K562 (cell line): Measurements from ENCODE around the gene HGS. TPM values are rescaled to one million over a fixed set of nuclear protein-coding genes. Genes with fewer than 3 reads are reported as not detected.

ENCODE experiments used
- CEBPG ChIP-seq, 3 experiments: fragments of 200-800 bp in 1 of 3; sonication (Bioruptor generic) in 1 of 3; sonication (generic) in 1 of 3; formaldehyde crosslinking in 1 of 3; IDR thresholded peaks in 2 of 3; conservative IDR thresholded peaks in 1 of 3; 2 replicates each; pipeline versions ENCODE4 v1.6.1 to v1.8.0; 2016 to 2022; ENCODE audit warnings: missing compliant biosample characterization in 2 of 3, missing genetic modification characterization in 2 of 3, mild to moderate bottlenecking in 1 of 3, missing genetic modification reagents in 1 of 3
- GMEB1 ChIP-seq: fragments of 250-450 bp; sonication (Bioruptor Pico); IDR thresholded peaks from 2 replicates; pipeline ENCODE4 v1.4.0; 2020; ENCODE audit warnings: mild to moderate bottlenecking
- HBP1 ChIP-seq: fragments of 450-650 bp; formaldehyde crosslinking; IDR thresholded peaks from 2 replicates; pipeline ENCODE4 v1.4.0; 2022; ENCODE audit warnings: missing genetic modification characterization
- KDM2B ChIP-seq: fragments of 250-450 bp; sonication (Bioruptor Pico); IDR thresholded peaks from 2 replicates; pipeline ENCODE4 v1.8.0; 2021; ENCODE audit warnings: mild to moderate bottlenecking, moderate library complexity
- KLF10 ChIP-seq: fragments of 250-450 bp; sonication (Bioruptor Pico); IDR thresholded peaks from 2 replicates; pipeline ENCODE4 v1.6.1; 2021; ENCODE audit warnings: matching md5 sums
- MAX ChIP-seq: sonication (generic); formaldehyde crosslinking; IDR thresholded peaks from 2 replicates; pipeline ENCODE4 v1.9.0; 2022; ENCODE audit warnings: mild to moderate bottlenecking, missing genetic modification reagents
- MYNN ChIP-seq, 2 experiments: sonication (generic); formaldehyde crosslinking in 1 of 2; IDR thresholded peaks; 2 replicates each; pipeline versions ENCODE4 v1.5.0 to v1.6.1; 2016 to 2020; ENCODE audit warnings: antibody characterized with exemption in 1 of 2, missing genetic modification reagents in 1 of 2
- NRF1 ChIP-seq, 2 experiments: fragments of 450-650 bp; IDR thresholded peaks in 1 of 2; conservative IDR thresholded peaks in 1 of 2; 2 replicates each; pipeline ENCODE4 v1.6.1; 2014; ENCODE audit warnings: mild to moderate bottlenecking in 2 of 2
- PML ChIP-seq: IDR thresholded peaks from 2 replicates; pipeline ENCODE4 v1.6.1; 2012; ENCODE audit warnings: low read length, inconsistent platforms
- RFX7 ChIP-seq: fragments of 250-450 bp; sonication (Bioruptor Pico); IDR thresholded peaks from 2 replicates; pipeline ENCODE4 v1.5.1; 2021; ENCODE audit warnings: mild to moderate bottlenecking
- SUPT5H ChIP-seq: fragments of 450-650 bp; IDR thresholded peaks from 2 replicates; pipeline ENCODE4 v1.6.1; 2016
- TAF1 ChIP-seq: IDR thresholded peaks from 2 replicates; pipeline ENCODE4 v1.6.1; 2011; ENCODE audit warnings: mild to moderate bottlenecking, low read length, moderate library complexity; ENCODE audit not compliant: insufficient read depth, control insufficient read depth, severe bottlenecking; ENCODE audit errors: extremely low read depth
- TCF7L2 ChIP-seq: fragments of 150-350 bp; IDR thresholded peaks from 2 replicates; pipeline ENCODE4 v1.6.1; 2016; ENCODE audit warnings: low read depth, mild to moderate bottlenecking, low read length, moderate library complexity
- TRIM24 ChIP-seq, 2 experiments: fragments of 450-650 bp; IDR thresholded peaks; 2 replicates each; pipeline ENCODE4 v1.6.1; 2016
- VEZF1 ChIP-seq: fragments of 200-800 bp; sonication (Bioruptor generic); IDR thresholded peaks from 2 replicates; pipeline ENCODE4 v1.6.1; 2017; ENCODE audit warnings: missing genetic modification characterization, missing compliant biosample characterization
- ZBTB17 ChIP-seq: fragments of 450-650 bp; formaldehyde crosslinking; IDR thresholded peaks from 2 replicates; pipeline ENCODE4 v1.4.0; 2020; ENCODE audit warnings: mild to moderate bottlenecking
- ZFP36 ChIP-seq: fragments of 150-350 bp; IDR thresholded peaks from 2 replicates; pipeline ENCODE4 v1.6.1; 2018; ENCODE audit warnings: low read length, low read depth; ENCODE audit not compliant: partially characterized antibody
- ZNF79 ChIP-seq: fragments of 250-450 bp; sonication (Bioruptor Pico); IDR thresholded peaks from 2 replicates; pipeline ENCODE4 v1.4.0; 2020; ENCODE audit warnings: low read depth, mild to moderate bottlenecking, moderate library complexity
- polyA plus RNA-seq, 8 experiments: library from polyadenylated mRNA; depleted of rRNA in 4 of 8; stranded (reverse) in 5 of 8; unstranded in 3 of 8; fragments of >200 nt; fragmentation: Nextera tagmentation in 2 of 8; fragmentation: Illumina TruSeq in 1 of 8; extraction: Ambion mirVana in 2 of 8; extraction: Trizol in 1 of 8; gene quantifications; 2 replicates each; pipeline versions ENCODE4 v1.2.1 to v1.2.3, GENCODE V29; 2011 to 2014; ENCODE audit warnings: inconsistent platforms in 1 of 8, missing spikeins in 1 of 8
- total RNA-seq, 7 experiments: library from RNA; depleted of rRNA in 6 of 7; stranded (reverse); fragments of >200 nt in 6 of 7; fragmentation: Illumina TruSeq in 2 of 7; extraction: Trizol in 2 of 7; gene quantifications; 2 replicates each; pipeline versions ENCODE4 v1.2.1 to v1.2.3, GENCODE V29; 2011 to 2021; ENCODE audit warnings: low replicate concordance in 1 of 7

Gene HGS
- total and polyA plus RNA-seq, 9 of the 15 experiments (the other 6 are each of a cell fraction or from before 2014, with no cell fraction given): 3.9 to 176 (median 77.1) TPM

- TF ChIP-seq GMEB1 (CRISPR knock-in tag) (peak; percentile 52; the same call in 1 of the 2 replicates), KLF10 (CRISPR knock-in tag) (no peak), PML (no peak; the same call in 1 of the 2 replicates), CEBPG (CRISPR knock-in tag; IDR thresholded peaks at IDR 0.05) (no peak), CEBPG (tag; conservative IDR thresholded peaks at IDR 0.05 in 1 of 2, IDR thresholded peaks at IDR 0.05 in 1 of 2) (no peak), ZBTB17 (CRISPR knock-in tag) (peak; percentile 92), RFX7 (CRISPR knock-in tag) (peak; percentile 67; the same call in 1 of the 2 replicates), MYNN (IDR thresholded peaks at IDR 0.05) (no peak), MYNN (CRISPR knock-in tag; IDR thresholded peaks at IDR 0.05) (no peak), VEZF1 (CRISPR knock-in tag) (peak; percentile 51), MAX (peak; percentile 95), ZNF79 (no peak), KDM2B (CRISPR knock-in tag) (peak; percentile 46; the same call in 1 of the 2 replicates), TRIM24 (IDR thresholded peaks at IDR 0.05) (no peak), TAF1 (peak; percentile 19), ZFP36 (peak; percentile 45), SUPT5H (0 out of 2 replicates have a peak, but pooled peaks have one; percentile 27), TCF7L2 (no peak), HBP1 (peak; percentile 86; the same call in 1 of the 2 replicates), NRF1 (conservative IDR thresholded peaks at IDR 0.05 in 1 of 2, IDR thresholded peaks at IDR 0.05 in 1 of 2) (no peak)
These were observed 18.4 kb upstream of the HGS start (continued) for GRCh38 chr17:81665205-81666091.
